Neural cell (in vitro differentiated cells): ENCODE measurements around the gene MGAT4C. TPM values are rescaled to one million over a fixed set of nuclear protein-coding genes. Genes with fewer than 3 reads are reported as not detected.

Experiments
- H2AFZ ChIP-seq: fragments of 200-600, 300-800 bp; sonication (generic), shearing (Covaris generic); 2 replicates; pipeline ENCODE4 v1.6.0; 2014; ENCODE audit warnings: low read depth, mild to moderate bottlenecking, antibody characterized with exemption, low read length, moderate library complexity
- H3F3A ChIP-seq: fragments of 200-600 bp; shearing (Covaris generic); 2 replicates; pipeline ENCODE4 v1.6.1; 2016; ENCODE audit warnings: mild to moderate bottlenecking, moderate library complexity, mixed read lengths, antibody characterized with exemption, low read length; ENCODE audit not compliant: insufficient read depth, poor library complexity, severe bottlenecking
- H3K27ac ChIP-seq: fragments of 200-600, 300-800 bp; sonication (generic), shearing (Covaris generic); 2 replicates; pipeline ENCODE4 v1.5.1; 2014; ENCODE audit warnings: mild to moderate bottlenecking, low read length, moderate library complexity
- H3K27me3 ChIP-seq: fragments of 300-800, 200-600 bp; sonication (generic), shearing (Covaris generic); 2 replicates; pipeline ENCODE4 v1.6.0; 2014; ENCODE audit warnings: mild to moderate bottlenecking, low read depth, low read length, moderate library complexity; ENCODE audit not compliant: insufficient read depth
- H3K36me3 ChIP-seq: fragments of 300-800, 200-600 bp; sonication (generic), shearing (Covaris generic); 2 replicates; pipeline ENCODE4 v1.5.1; 2014; ENCODE audit warnings: mild to moderate bottlenecking, antibody characterized with exemption, low read length, moderate library complexity; ENCODE audit not compliant: insufficient read depth
- H3K4me2 ChIP-seq: fragments of 300-800, 200-600 bp; sonication (generic), shearing (Covaris generic); 2 replicates; pipeline ENCODE4 v1.6.0; 2014; ENCODE audit warnings: mild to moderate bottlenecking, low read length
- H3K4me3 ChIP-seq: fragments of 300-800, 200-600 bp; sonication (generic), shearing (Covaris generic); 2 replicates; pipeline ENCODE4 v1.5.1; 2014; ENCODE audit warnings: mild to moderate bottlenecking, low read length, moderate library complexity
- H3K79me2 ChIP-seq: fragments of 200-600 bp; shearing (Covaris generic); replicated peaks from 2 replicates; pipeline ENCODE4 v1.6.0; 2014; ENCODE audit warnings: mild to moderate bottlenecking, low read length, moderate library complexity; ENCODE audit not compliant: insufficient read depth
- H3K9ac ChIP-seq: fragments of 300-800, 200-600 bp; sonication (generic), shearing (Covaris generic); 2 replicates; pipeline ENCODE4 v1.6.1; 2016; ENCODE audit warnings: mild to moderate bottlenecking, low read length, mixed read lengths
- H3K9me2 ChIP-seq: fragments of 200-600 bp; shearing (Covaris generic); 2 replicates; pipeline ENCODE4 v1.6.1; 2016; ENCODE audit warnings: mild to moderate bottlenecking, low read length, mixed read lengths; ENCODE audit not compliant: insufficient read depth
- H3K9me3 ChIP-seq: fragments of 200-600, 300-800 bp; sonication (generic), shearing (Covaris generic); 2 replicates; pipeline ENCODE4 v1.6.1; 2016; ENCODE audit warnings: mild to moderate bottlenecking, mixed run types, low read length, moderate library complexity, mixed read lengths
- H4K20me1 ChIP-seq: fragments of 200-600 bp; shearing (Covaris generic); 2 replicates; pipeline ENCODE4 v1.6.1; 2016; ENCODE audit warnings: mild to moderate bottlenecking, mixed run types; ENCODE audit not compliant: insufficient read depth
- EP300 ChIP-seq: fragments of 450-650 bp; conservative IDR thresholded peaks from 2 replicates; pipeline ENCODE4 v1.6.1; 2014; ENCODE audit warnings: antibody characterized with exemption, mild to moderate bottlenecking, moderate library complexity; ENCODE audit not compliant: poor library complexity, severe bottlenecking
- EZH2 ChIP-seq: fragments of 200-600, 300-800 bp; shearing (Covaris generic), sonication (generic); IDR thresholded peaks from 2 replicates; pipeline ENCODE4 v1.6.1; 2014; ENCODE audit warnings: antibody characterized with exemption, low read length, borderline replicate concordance, mild to moderate bottlenecking; ENCODE audit not compliant: insufficient read depth, poor library complexity, severe bottlenecking
- MXI1 ChIP-seq: fragments of 450-650 bp; conservative IDR thresholded peaks from 2 replicates; pipeline ENCODE4 v1.6.1; 2014; ENCODE audit warnings: antibody characterized with exemption, mild to moderate bottlenecking; ENCODE audit not compliant: poor library complexity, severe bottlenecking
- POLR2AphosphoS5 ChIP-seq: IDR thresholded peaks from 2 replicates; pipeline ENCODE4 v1.6.1; 2012
- RAD21 ChIP-seq: fragments of 450-650 bp; conservative IDR thresholded peaks from 2 replicates; pipeline ENCODE4 v1.6.1; 2014; ENCODE audit warnings: antibody characterized with exemption, mild to moderate bottlenecking, moderate library complexity
- SMC3 ChIP-seq: fragments of 450-650 bp; conservative IDR thresholded peaks from 2 replicates; pipeline ENCODE4 v1.6.1; 2014; ENCODE audit warnings: antibody characterized with exemption, mild to moderate bottlenecking, moderate library complexity; ENCODE audit not compliant: poor library complexity
- TAF1 ChIP-seq: IDR thresholded peaks from 2 replicates; pipeline ENCODE4 v1.6.1; 2012; ENCODE audit warnings: low read depth
- polyA plus RNA-seq: library from polyadenylated mRNA; depleted of rRNA; stranded (reverse); fragments of >200 nt; gene quantifications from 2 replicates; pipeline ENCODE4 v1.2.3, GENCODE V29; 2014
- TF ChIP-seq, protein P1 (sequence below): IDR thresholded peaks from 2 replicates; pipeline ENCODE4 v1.6.1; 2012; ENCODE audit warnings: borderline replicate concordance
- TF ChIP-seq, protein P2 (sequence below): fragments of 450-650 bp; IDR thresholded peaks from 2 replicates; pipeline ENCODE4 v1.5.1; 2014; ENCODE audit warnings: antibody characterized with exemption, mild to moderate bottlenecking, moderate library complexity; ENCODE audit not compliant: poor library complexity, severe bottlenecking

Gene MGAT4C
- polyA plus RNA-seq, 1 donor from 2014 or later: 20.7 TPM

DNA sequence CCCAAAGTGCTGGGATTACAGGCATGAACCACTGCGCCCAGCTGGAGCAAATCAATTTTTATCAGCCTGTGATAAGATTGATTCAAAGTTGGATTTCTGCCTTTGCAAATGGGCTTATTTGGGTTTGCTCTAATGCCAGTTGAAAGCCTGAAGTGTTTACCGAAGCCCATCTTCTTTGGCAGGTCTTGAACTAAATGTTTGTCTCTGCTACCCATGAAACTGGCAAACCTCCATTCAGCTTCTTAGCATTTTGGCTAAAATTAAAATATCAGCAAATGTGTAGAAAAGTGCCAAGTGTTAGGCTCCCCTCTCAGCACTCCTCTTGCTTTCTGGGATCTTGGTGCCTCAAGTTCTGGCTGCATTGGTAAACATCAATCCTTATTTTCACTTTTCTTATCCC lies 61.5 kb downstream of the MGAT4C start:
- Histone ChIP-seq H3K4me3 (no peak overlapping the region), H3F3A (peaks cover 3% of the 10 kb centered on the region), H3K27ac (no peak overlapping the region), H3K36me3 (no peaks in the 10 kb centered on the region), H3K9me3 (no peaks in the 10 kb centered on the region), H3K79me2 (no peaks in the 10 kb centered on the region), H3K4me2 (no peak overlapping the region), H4K20me1 (no peaks in the 10 kb centered on the region), H3K9ac (no peak overlapping the region), H3K27me3 (no peaks in the 10 kb centered on the region), H3K9me2 (no peaks in the 10 kb centered on the region), H2AFZ (no peak overlapping the region)
- TF ChIP-seq TAF1 (no peak), EP300 (no peak), RAD21 (no peak), SMC3 (no peak), EZH2 (no peak), MXI1 (no peak), POLR2AphosphoS5 (no peak)
- TF ChIP-seq, protein P1, sequence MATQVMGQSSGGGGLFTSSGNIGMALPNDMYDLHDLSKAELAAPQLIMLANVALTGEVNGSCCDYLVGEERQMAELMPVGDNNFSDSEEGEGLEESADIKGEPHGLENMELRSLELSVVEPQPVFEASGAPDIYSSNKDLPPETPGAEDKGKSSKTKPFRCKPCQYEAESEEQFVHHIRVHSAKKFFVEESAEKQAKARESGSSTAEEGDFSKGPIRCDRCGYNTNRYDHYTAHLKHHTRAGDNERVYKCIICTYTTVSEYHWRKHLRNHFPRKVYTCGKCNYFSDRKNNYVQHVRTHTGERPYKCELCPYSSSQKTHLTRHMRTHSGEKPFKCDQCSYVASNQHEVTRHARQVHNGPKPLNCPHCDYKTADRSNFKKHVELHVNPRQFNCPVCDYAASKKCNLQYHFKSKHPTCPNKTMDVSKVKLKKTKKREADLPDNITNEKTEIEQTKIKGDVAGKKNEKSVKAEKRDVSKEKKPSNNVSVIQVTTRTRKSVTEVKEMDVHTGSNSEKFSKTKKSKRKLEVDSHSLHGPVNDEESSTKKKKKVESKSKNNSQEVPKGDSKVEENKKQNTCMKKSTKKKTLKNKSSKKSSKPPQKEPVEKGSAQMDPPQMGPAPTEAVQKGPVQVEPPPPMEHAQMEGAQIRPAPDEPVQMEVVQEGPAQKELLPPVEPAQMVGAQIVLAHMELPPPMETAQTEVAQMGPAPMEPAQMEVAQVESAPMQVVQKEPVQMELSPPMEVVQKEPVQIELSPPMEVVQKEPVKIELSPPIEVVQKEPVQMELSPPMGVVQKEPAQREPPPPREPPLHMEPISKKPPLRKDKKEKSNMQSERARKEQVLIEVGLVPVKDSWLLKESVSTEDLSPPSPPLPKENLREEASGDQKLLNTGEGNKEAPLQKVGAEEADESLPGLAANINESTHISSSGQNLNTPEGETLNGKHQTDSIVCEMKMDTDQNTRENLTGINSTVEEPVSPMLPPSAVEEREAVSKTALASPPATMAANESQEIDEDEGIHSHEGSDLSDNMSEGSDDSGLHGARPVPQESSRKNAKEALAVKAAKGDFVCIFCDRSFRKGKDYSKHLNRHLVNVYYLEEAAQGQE: no peak
- TF ChIP-seq, protein P2, sequence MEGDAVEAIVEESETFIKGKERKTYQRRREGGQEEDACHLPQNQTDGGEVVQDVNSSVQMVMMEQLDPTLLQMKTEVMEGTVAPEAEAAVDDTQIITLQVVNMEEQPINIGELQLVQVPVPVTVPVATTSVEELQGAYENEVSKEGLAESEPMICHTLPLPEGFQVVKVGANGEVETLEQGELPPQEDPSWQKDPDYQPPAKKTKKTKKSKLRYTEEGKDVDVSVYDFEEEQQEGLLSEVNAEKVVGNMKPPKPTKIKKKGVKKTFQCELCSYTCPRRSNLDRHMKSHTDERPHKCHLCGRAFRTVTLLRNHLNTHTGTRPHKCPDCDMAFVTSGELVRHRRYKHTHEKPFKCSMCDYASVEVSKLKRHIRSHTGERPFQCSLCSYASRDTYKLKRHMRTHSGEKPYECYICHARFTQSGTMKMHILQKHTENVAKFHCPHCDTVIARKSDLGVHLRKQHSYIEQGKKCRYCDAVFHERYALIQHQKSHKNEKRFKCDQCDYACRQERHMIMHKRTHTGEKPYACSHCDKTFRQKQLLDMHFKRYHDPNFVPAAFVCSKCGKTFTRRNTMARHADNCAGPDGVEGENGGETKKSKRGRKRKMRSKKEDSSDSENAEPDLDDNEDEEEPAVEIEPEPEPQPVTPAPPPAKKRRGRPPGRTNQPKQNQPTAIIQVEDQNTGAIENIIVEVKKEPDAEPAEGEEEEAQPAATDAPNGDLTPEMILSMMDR: no peak

DNA sequence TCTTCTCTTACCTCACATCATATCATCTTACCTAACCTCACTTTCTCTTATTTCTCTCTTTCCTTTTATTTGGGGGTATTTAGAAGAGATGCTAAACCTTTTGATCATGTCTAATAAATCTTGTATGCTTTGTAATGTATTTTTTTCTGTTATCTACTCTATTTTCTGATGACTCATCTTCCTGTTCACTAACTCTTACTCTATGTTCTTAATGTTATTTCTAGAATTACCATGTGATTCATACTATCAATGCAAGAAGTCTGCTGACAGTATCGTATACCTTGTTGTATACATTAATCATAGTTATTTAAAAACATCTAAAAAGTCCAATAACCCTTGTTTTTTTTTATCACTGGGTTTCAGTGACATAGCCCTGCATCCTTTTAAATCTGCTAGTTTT lies 62.3 kb downstream of the MGAT4C start:
- Histone ChIP-seq H3K27ac (no peak overlapping the region), H3K4me3 (no peak overlapping the region), H3K9me3 (no peaks in the 10 kb centered on the region), H3K9me2 (no peaks in the 10 kb centered on the region), H3K27me3 (no peaks in the 10 kb centered on the region), H3F3A (peaks cover 3% of the 10 kb centered on the region), H4K20me1 (no peaks in the 10 kb centered on the region), H3K9ac (no peak overlapping the region), H3K36me3 (no peaks in the 10 kb centered on the region), H2AFZ (no peak overlapping the region), H3K4me2 (no peak overlapping the region), H3K79me2 (no peaks in the 10 kb centered on the region)
- TF ChIP-seq TAF1: no peak
- no peak for TF ChIP-seq EP300
- no peak for TF ChIP-seq EZH2
- TF ChIP-seq, protein P1: no peak
- TF ChIP-seq, protein P2: no peak
- TF ChIP-seq MXI1: no peak
